Lower lobe of right lung (tissue), 2 donors: Measurements from ENCODE around the gene MN1. TPM values are rescaled to one million over a fixed set of nuclear protein-coding genes. Genes with fewer than 3 reads are reported as not detected.
A peak's percentile ranks its signal among the peaks of the same experiment; 100 is the strongest.

Experiments used
- ATAC-seq, 2 donors: fragments of 200-7000 bp; cut with Tn5 transposase; one replicate each; pipeline ENCODE4 v1.9.1; 2020 to 2022; ENCODE audit warnings: mild to moderate bottlenecking in 2 of 2, moderate library complexity in 2 of 2
- DNase-seq: peaks from one replicate; pipeline ENCODE4 v3.0.0-alpha.2; 2020
- H3K27ac ChIP-seq: fragments of 200-600 bp; one replicate; pipeline ENCODE4 v1.8.0; 2022
- H3K27me3 ChIP-seq: fragments of 200-600 bp; one replicate; pipeline ENCODE4 v1.8.0; 2022; ENCODE audit warnings: low read depth
- H3K36me3 ChIP-seq: fragments of 200-600 bp; one replicate; pipeline ENCODE4 v1.8.0; 2022; ENCODE audit warnings: mild to moderate bottlenecking
- H3K4me1 ChIP-seq: fragments of 200-600 bp; one replicate; pipeline ENCODE4 v1.8.0; 2022
- H3K4me3 ChIP-seq: fragments of 200-600 bp; one replicate; pipeline ENCODE4 v1.8.0; 2022; ENCODE audit warnings: mild to moderate bottlenecking
- H3K9me3 ChIP-seq: fragments of 200-600 bp; one replicate; pipeline ENCODE4 v1.8.0; 2022
- CTCF ChIP-seq: fragments of 200-600 bp; IDR thresholded peaks from one replicate; pipeline ENCODE4 v1.8.0; 2022; ENCODE audit warnings: antibody characterized with exemption, mild to moderate bottlenecking
- intact Hi-C: fragments of 100-400 bp; cut with DNase I; formaldehyde crosslinking; loops from one replicate; pipeline ENCODE4 v1.11.0; 2022
- total RNA-seq: library from RNA; stranded (reverse); fragmentation: NEBNext Ultra II Directional; extraction: Animal tissue kit (Norgen Biotek cat#: 25700); gene quantifications from one replicate; pipeline ENCODE4 v1.2.1, GENCODE V29; 2021
- donor health status: DM: no; HTN: yes; CAD: no; lungs with severe emphysema.

MN1 gene
- total RNA-seq, 1 donor from 2014 or later: 6.5 TPM

DNA sequence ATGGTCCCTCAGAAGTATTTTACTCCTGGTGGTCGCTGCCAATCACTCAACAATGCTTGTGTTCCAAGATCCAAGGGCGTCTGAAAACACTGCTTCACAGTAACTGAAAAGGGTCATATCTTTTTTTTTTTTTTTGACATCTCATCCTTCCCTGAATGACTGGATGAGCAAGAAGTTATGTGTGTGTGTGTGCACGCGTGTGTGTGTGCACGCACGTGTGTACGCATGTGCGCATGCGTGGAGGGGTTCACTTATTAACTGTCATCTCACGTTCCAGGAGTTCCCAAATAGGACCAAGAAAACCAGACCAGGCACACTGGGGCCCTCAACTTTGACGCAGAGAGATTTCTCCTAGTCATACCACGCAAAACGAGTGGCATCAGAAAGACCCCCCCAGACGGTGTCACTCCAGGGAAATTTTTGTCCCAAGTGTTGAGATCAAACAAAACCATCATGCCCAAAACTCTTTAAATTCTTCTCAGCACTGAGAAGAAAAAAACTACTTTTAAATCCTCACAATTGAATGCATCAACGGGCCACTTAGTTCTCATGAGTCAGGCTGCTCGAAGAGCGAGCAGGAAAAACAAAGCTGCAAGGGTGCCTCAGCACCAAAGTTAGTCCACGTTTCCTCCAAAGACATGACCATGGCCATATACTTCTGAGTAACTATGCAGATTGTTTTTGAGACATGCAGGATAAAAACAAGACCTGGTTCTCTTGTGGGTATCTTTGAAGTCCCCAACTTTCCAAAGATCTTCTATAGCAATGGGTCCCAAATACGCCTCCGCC, 12.9 kb downstream of the MN1 start:
- Histone ChIP-seq H3K9me3 (no peaks in the 10 kb centered on the region), H3K4me1 (peaks cover 5% of the 10 kb centered on the region), H3K4me3 (no peak overlapping the region), H3K27ac (no peak overlapping the region), H3K27me3 (no peaks in the 10 kb centered on the region), H3K36me3 (no peaks in the 10 kb centered on the region)
- DNase-seq (no peak), ATAC-seq (no peak)
- intact Hi-C loops: no loop called here
- TF ChIP-seq CTCF: no peak

DNA sequence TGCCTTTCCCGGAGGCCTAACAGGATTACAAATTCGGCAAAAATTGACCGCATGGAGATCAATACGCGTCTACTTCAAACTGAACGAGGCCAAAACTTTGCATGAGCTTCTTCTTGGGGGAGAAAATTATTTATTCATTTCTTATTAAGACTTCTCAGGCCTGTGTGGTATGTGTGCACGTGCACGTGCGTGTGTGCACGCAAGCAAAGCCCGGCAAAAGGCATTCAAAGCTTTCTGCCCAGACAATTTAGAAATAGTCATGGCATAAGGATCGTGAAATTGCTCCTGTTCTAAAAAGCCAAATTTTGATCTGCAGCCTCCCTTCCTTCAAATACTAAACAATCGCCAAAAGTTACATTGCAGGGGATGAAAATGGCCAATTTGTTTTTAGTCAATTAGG, 14.6 kb downstream of the MN1 start:
- H3K27me3 ChIP-seq: no peaks in the 10 kb centered on the region
- no peaks in the 10 kb centered on the region for H3K36me3 ChIP-seq
- ATAC-seq: no peak
- intact Hi-C loops: no loop called here
- no peaks in the 10 kb centered on the region for H3K9me3 ChIP-seq
- DNase-seq: no peak
- H3K4me3 ChIP-seq: no peak overlapping the region
- H3K27ac ChIP-seq: no peak overlapping the region
- H3K4me1 ChIP-seq: peaks cover 5% of the 10 kb centered on the region
- no peak for TF ChIP-seq CTCF

- Histone ChIP-seq H3K27me3 (no peaks in the 10 kb centered on the region), H3K4me1 (peaks cover 5% of the 10 kb centered on the region), H3K27ac (no peak overlapping the region), H3K9me3 (no peaks in the 10 kb centered on the region), H3K4me3 (no peak overlapping the region), H3K36me3 (no peaks in the 10 kb centered on the region)
- ATAC-seq (no peak), DNase-seq (no peak)
- intact Hi-C loops: no loop called here
- TF ChIP-seq CTCF: no peak
These were observed 15.1 kb downstream of the MN1 start for GRCh38 chr22:27786291-27786932.

DNA sequence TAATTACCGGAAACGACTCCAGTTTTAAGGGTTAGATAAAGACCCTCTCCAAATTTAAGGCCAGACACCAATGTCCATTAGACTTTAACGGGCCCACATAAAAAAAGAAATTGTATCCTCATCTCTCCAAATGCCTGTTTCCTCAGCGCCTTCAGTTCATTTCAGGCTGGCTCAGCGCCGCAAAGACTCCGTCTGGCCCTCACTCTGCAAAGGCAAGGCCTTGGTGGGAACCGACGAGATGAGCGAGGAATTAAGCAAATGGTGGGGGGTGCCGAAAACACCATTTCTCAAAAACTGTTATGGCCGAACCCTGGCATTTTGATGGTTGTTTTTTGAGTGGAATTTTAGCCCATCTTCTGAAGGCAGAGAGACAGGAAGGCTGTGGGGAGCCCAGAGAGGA, 15.7 kb downstream of the MN1 start:
- H3K27ac ChIP-seq: peak overlapping the region; percentile 11

DNA sequence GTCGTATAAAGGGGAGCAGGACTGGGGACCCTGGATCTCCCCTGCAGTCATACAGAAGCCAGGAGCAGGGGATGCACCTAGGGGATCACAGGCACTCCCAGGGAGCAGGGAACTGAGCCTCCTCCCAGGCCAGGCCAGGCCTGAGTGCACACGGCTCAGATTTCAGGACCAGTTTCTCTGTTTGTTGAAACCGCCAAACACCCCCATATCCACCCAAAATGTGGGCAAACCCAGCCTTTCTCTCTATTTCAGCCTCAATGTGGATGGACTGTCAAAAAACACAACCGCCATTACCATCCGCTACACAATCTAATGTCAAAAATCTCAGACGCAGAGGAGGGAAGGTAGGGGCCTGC, 17.5 kb downstream of the MN1 start:
- Histone ChIP-seq H3K9me3 (no peaks in the 10 kb centered on the region), H3K27ac (peak overlapping the region; percentile 13), H3K36me3 (no peaks in the 10 kb centered on the region), H3K4me3 (no peak overlapping the region), H3K27me3 (no peaks in the 10 kb centered on the region), H3K4me1 (peaks cover 13% of the 10 kb centered on the region)
- no peak for TF ChIP-seq CTCF
- intact Hi-C loops: no loop called here
- DNase-seq (no peak), ATAC-seq (no peak)

More for the DNA sequence above, 15.7 kb downstream of the MN1 start:
- TF ChIP-seq CTCF: no peak
- no peaks in the 10 kb centered on the region for H3K9me3 ChIP-seq
- ATAC-seq: no peak
- intact Hi-C loops: no loop called here
- H3K27me3 ChIP-seq: no peaks in the 10 kb centered on the region
- no peak overlapping the region for H3K4me3 ChIP-seq
- no peaks in the 10 kb centered on the region for H3K36me3 ChIP-seq
- H3K4me1 ChIP-seq: peaks cover 5% of the 10 kb centered on the region
- no peak for DNase-seq
